H1 (cell line): ENCODE data around the gene OVOL3. TPM values are rescaled to one million over a fixed set of nuclear protein-coding genes. Genes with fewer than 3 reads are reported as not detected.

Source experiments
- CTCF ChIA-PET: fragments of 300-600 bp; sonication (Branson Sonifier 250); formaldehyde crosslinking; loops from one replicate; lab custom pipeline; 2021; ENCODE audit not compliant: partially characterized antibody; lab: Charles Lee
- POLR2A ChIA-PET: fragments of 300-600 bp; sonication (Branson Sonifier 250); formaldehyde crosslinking; loops from one replicate; lab custom pipeline; 2021; ENCODE audit warnings: inconsistent platforms; ENCODE audit not compliant: partially characterized antibody; lab: Charles Lee
- DNase-seq, 2 experiments: peaks; one replicate each; pipeline versions ENCODE4 v3.0.0 to v3.0.0-alpha.2; 2010 to 2022; ENCODE audit warnings: low spot score in 2 of 2, low read depth in 1 of 2, mixed read lengths in 1 of 2
- FAIRE-seq: peaks from 2 replicates; lab custom pipeline; 2011; peaks lifted over from hg19 to GRCh38; lab: Jason Lieb, UNC
- H2AFZ ChIP-seq: 2 replicates; pipeline ENCODE4 v1.8.1; 2012; ENCODE audit warnings: low read length, inconsistent platforms
- H2AK5ac ChIP-seq: 2 replicates; pipeline ENCODE4 v1.6.1; 2013; ENCODE audit warnings: low read depth, low read length
- H2BK120ac ChIP-seq: replicated peaks from 2 replicates; pipeline ENCODE3; 2013; ENCODE audit warnings: low read depth, low read length, inconsistent platforms
- H2BK12ac ChIP-seq: 2 replicates; pipeline ENCODE4 v1.6.1; 2013; ENCODE audit warnings: low read depth, low read length
- H2BK15ac ChIP-seq: 2 replicates; pipeline ENCODE4 v1.6.1; 2013; ENCODE audit warnings: low read length
- H2BK20ac ChIP-seq: 2 replicates; pipeline ENCODE4 v1.6.1; 2013; ENCODE audit warnings: low read length
- H2BK5ac ChIP-seq: 2 replicates; pipeline ENCODE4 v1.6.1; 2013; ENCODE audit warnings: low read depth, low read length
- H3K14ac ChIP-seq: 2 replicates; pipeline ENCODE4 v1.6.1; 2013; ENCODE audit warnings: inconsistent platforms; ENCODE audit not compliant: insufficient read length
- H3K18ac ChIP-seq: 2 replicates; pipeline ENCODE4 v1.6.1; 2013; ENCODE audit warnings: low read length; ENCODE audit errors: extremely low read depth
- H3K23ac ChIP-seq: 2 replicates; pipeline ENCODE4 v1.6.1; 2013; ENCODE audit warnings: inconsistent platforms; ENCODE audit not compliant: insufficient read length
- H3K23me2 ChIP-seq: 2 replicates; pipeline ENCODE4 v1.6.1; 2013; ENCODE audit warnings: low read depth, low read length
- H3K27ac ChIP-seq: 2 replicates; pipeline ENCODE4 v1.6.1; 2011; ENCODE audit warnings: low read depth, low read length, inconsistent platforms
- H3K27me3 ChIP-seq, 4 experiments: replicated peaks in 1 of 4; 1 replicate in 1 of 4; 2 replicates in 3 of 4; pipeline versions ENCODE4 v1.6.1 to v1.8.1; 2011 to 2013; ENCODE audit warnings: low read length in 3 of 4, mild to moderate bottlenecking in 3 of 4, inconsistent platforms in 2 of 4, mixed read lengths in 2 of 4, moderate library complexity in 1 of 4; ENCODE audit not compliant: control insufficient read depth in 3 of 4, insufficient read depth in 3 of 4; ENCODE audit errors: extremely low read depth in 1 of 4
- H3K36me3 ChIP-seq, 4 experiments: 2 replicates each; pipeline versions ENCODE4 v1.6.1 to v1.8.1; 2011 to 2013; ENCODE audit warnings: mild to moderate bottlenecking in 4 of 4, low read length in 3 of 4, moderate library complexity in 2 of 4, control low read depth in 1 of 4, inconsistent platforms in 1 of 4; ENCODE audit not compliant: insufficient read depth in 4 of 4, control insufficient read depth in 2 of 4
- H3K4ac ChIP-seq: replicated peaks from 2 replicates; pipeline ENCODE3; 2013; ENCODE audit warnings: low read length, low read depth, mixed read lengths, inconsistent platforms; ENCODE audit not compliant: insufficient read length
- H3K4me1 ChIP-seq, 4 experiments: replicated peaks in 1 of 4; 1 replicate in 1 of 4; 2 replicates in 3 of 4; pipeline versions ENCODE4 v1.6.1 to v1.8.1; 2011 to 2013; ENCODE audit warnings: low read length in 3 of 4, inconsistent platforms in 2 of 4, mixed read lengths in 1 of 4; ENCODE audit not compliant: insufficient read depth in 4 of 4, control insufficient read depth in 3 of 4
- H3K4me2 ChIP-seq, 2 experiments: 2 replicates each; pipeline versions ENCODE4 v1.6.1 to v1.8.1; 2011 to 2013; ENCODE audit warnings: low read depth in 2 of 2, low read length in 2 of 2, control low read depth in 1 of 2, inconsistent platforms in 1 of 2, mild to moderate bottlenecking in 1 of 2; ENCODE audit not compliant: insufficient read depth in 1 of 2
- H3K4me3 ChIP-seq, 4 experiments: fragments of 200-600, 300-600 bp in 1 of 4; sonication (generic), shearing (Covaris generic), sonication (Bioruptor Twin) in 1 of 4; 2 replicates each; pipeline versions ENCODE4 v1.5.1 to v1.8.1; 2011 to 2016; ENCODE audit warnings: low read length in 4 of 4, low read depth in 3 of 4, control low read depth in 2 of 4, inconsistent platforms in 2 of 4, mild to moderate bottlenecking in 2 of 4, mixed read lengths in 1 of 4, moderate library complexity in 1 of 4; ENCODE audit not compliant: insufficient read depth in 2 of 4; ENCODE audit errors: extremely low read depth in 1 of 4
- H3K56ac ChIP-seq: replicated peaks from 2 replicates; pipeline ENCODE3; 2013; ENCODE audit warnings: low read depth, mild to moderate bottlenecking, mixed read lengths, low read length, inconsistent platforms; ENCODE audit not compliant: insufficient read length
- H3K79me1 ChIP-seq: 2 replicates; pipeline ENCODE4 v1.6.1; 2013; ENCODE audit warnings: low read depth, low read length, control low read depth
- H3K79me2 ChIP-seq, 2 experiments: 2 replicates each; pipeline versions ENCODE4 v1.6.1 to v1.8.1; 2012 to 2013; ENCODE audit warnings: low read length in 2 of 2, mild to moderate bottlenecking in 2 of 2, inconsistent platforms in 1 of 2; ENCODE audit not compliant: insufficient read depth in 2 of 2, control insufficient read depth in 1 of 2
- H3K9ac ChIP-seq, 4 experiments: replicated peaks in 1 of 4; 1 replicate in 1 of 4; 2 replicates in 3 of 4; pipeline versions ENCODE4 v1.6.1 to v1.8.1; 2011 to 2013; ENCODE audit warnings: low read depth in 3 of 4, low read length in 3 of 4, control low read depth in 2 of 4, mild to moderate bottlenecking in 2 of 4, moderate library complexity in 2 of 4, inconsistent platforms in 1 of 4; ENCODE audit errors: extremely low read depth in 1 of 4
- H3K9me3 ChIP-seq, 2 experiments: 2 replicates each; pipeline versions ENCODE4 v1.6.1 to v1.8.1; 2012 to 2013; ENCODE audit warnings: mild to moderate bottlenecking in 2 of 2, moderate library complexity in 2 of 2, control low read depth in 1 of 2, inconsistent platforms in 1 of 2, low read depth in 1 of 2, low read length in 1 of 2, mixed read lengths in 1 of 2; ENCODE audit not compliant: insufficient read depth in 2 of 2
- H4K20me1 ChIP-seq, 2 experiments: replicated peaks in 1 of 2; 2 replicates each; pipeline versions ENCODE3 to v1.8.1; 2011 to 2013; ENCODE audit warnings: inconsistent platforms in 2 of 2, low read length in 2 of 2, mild to moderate bottlenecking in 1 of 2; ENCODE audit not compliant: insufficient read depth in 2 of 2, control insufficient read depth in 1 of 2
- H4K5ac ChIP-seq: 2 replicates; pipeline ENCODE4 v1.6.1; 2013; ENCODE audit warnings: low read length, low read depth, mixed read lengths, inconsistent platforms; ENCODE audit not compliant: insufficient read length
- H4K8ac ChIP-seq: 2 replicates; pipeline ENCODE4 v1.8.0; 2013; ENCODE audit warnings: mild to moderate bottlenecking, moderate library complexity, low read length, inconsistent platforms; ENCODE audit not compliant: insufficient read depth; ENCODE audit errors: extremely low read depth
- H4K91ac ChIP-seq: replicated peaks from 2 replicates; pipeline ENCODE3; 2013; ENCODE audit warnings: low read length, mixed read lengths, inconsistent platforms; ENCODE audit not compliant: insufficient read length
- TEAD4 ChIP-seq: IDR thresholded peaks from 2 replicates; pipeline ENCODE4 v1.6.1; 2012; ENCODE audit warnings: low read depth, low read length, inconsistent platforms, mixed read lengths
- WGBS, 2 experiments: shearing (Covaris generic) in 1 of 2; methylation state at CpG; one replicate each; pipeline versions ENCODE4 v1.1.6 to v1.1.7; 2013 to 2015; ENCODE audit warnings: low lambda C conversion rate in 2 of 2, mixed read lengths in 2 of 2, inconsistent platforms in 1 of 2, low coverage in 1 of 2, missing lambda C conversion rate in 1 of 2; ENCODE audit not compliant: insufficient replicate concordance in 2 of 2, insufficient coverage in 1 of 2, insufficient read length in 1 of 2; ENCODE audit errors: extremely low coverage in 1 of 2, missing lambda C conversion rate in 1 of 2; 5-methylcytosine and 5-hydroxymethylcytosine counted together
- polyA plus RNA-seq, 7 experiments: library from polyadenylated mRNA; depleted of rRNA in 3 of 7; stranded (reverse) in 5 of 7; unstranded in 2 of 7; fragments of >200 nt in 5 of 7; fragments of 200-250 nt in 2 of 7; gene quantifications; 1 replicate in 5 of 7; 2 replicates in 1 of 7; 4 replicates in 1 of 7; pipeline versions ENCODE4 v1.2.1 to v1.2.3, GENCODE V29; 2011 to 2013; ENCODE audit warnings: missing spikeins in 2 of 7, mixed read lengths in 2 of 7
- total RNA-seq: library from RNA; stranded (reverse); fragmentation: NEBNext Ultra II Directional; extraction: Animal tissue kit (Norgen Biotek cat#: 25700); gene quantifications from 2 replicates; pipeline ENCODE4 v1.2.1, GENCODE V29; 2021

The OVOL3 gene
- total and polyA plus RNA-seq, 2 of the 8 experiments (the other 6 are each of a cell fraction or from before 2014, with no cell fraction given) = 0.45 TPM; not detected in 1

GRCh38 chr19:36136964-36137686 is 26.2 kb downstream of the OVOL3 start:
- H3K4me1 ChIP-seq = peaks cover 0 to 6% (median 5%) of the 10 kb centered on the region in 4 experiments; a peak in 3 of 7 replicates
- H2BK15ac ChIP-seq = 0 out of 2 replicates have a peak overlapping the region, but pooled peaks have one; percentile 46
- H4K20me1 ChIP-seq = peaks cover 0 to 2% of the 10 kb centered on the region in 2 experiments
- H4K91ac ChIP-seq = no peak overlapping the region
- H3K23me2 ChIP-seq = peaks cover 13% of the 10 kb centered on the region; the same call in 1 of the 2 replicates
- H4K8ac ChIP-seq = no peak overlapping the region
- H2BK5ac ChIP-seq = no peak overlapping the region
- H2BK120ac ChIP-seq = no peak overlapping the region
- no peak overlapping the region for H2BK12ac ChIP-seq
- no peaks in the 10 kb centered on the region for H3K27me3 ChIP-seq
- no peak overlapping the region for H3K14ac ChIP-seq
- H2AFZ ChIP-seq = no peak overlapping the region
- H3K4ac ChIP-seq = no peak overlapping the region
- H3K4me3 ChIP-seq = no peak overlapping the region
- no peak overlapping the region for H2BK20ac ChIP-seq
- H3K9ac ChIP-seq = no peak overlapping the region
- no peak overlapping the region for H3K56ac ChIP-seq
- TF ChIP-seq TEAD4 = no peak
- H3K36me3 ChIP-seq = peaks cover 0 to under 1% (median 0%) of the 10 kb centered on the region in 4 experiments; a peak in 1 of 8 replicates
- H3K23ac ChIP-seq = no peak overlapping the region
- H4K5ac ChIP-seq = no peak overlapping the region
- no peak overlapping the region for H3K27ac ChIP-seq
- no peaks in the 10 kb centered on the region for H3K9me3 ChIP-seq
- peaks cover 3% of the 10 kb centered on the region for H3K79me1 ChIP-seq
- H3K79me2 ChIP-seq = peaks cover 0 to 12% of the 10 kb centered on the region in 2 experiments; a peak in 1 of 4 replicates
- no peak overlapping the region for H2AK5ac ChIP-seq
- POLR2A ChIA-PET = interaction anchor here (0.7 to 2.2 kb wide), 7 partner anchors 9 to 78 kb away, joined by 3 to 12 read pairs (median 4); partner anchors contain the start of genes ZNF146 and ZNF565
- no peak overlapping the region for H3K18ac ChIP-seq
- CTCF ChIA-PET = interaction anchor here (0.9 to 2.7 kb wide), 3 partner anchors 9 to 33 kb away, joined by 3 to 18 read pairs (median 5); no protein-coding TSS in a partner anchor
- FAIRE-seq (no peak), DNase-seq (no peak)
- 86% methylated on average over 12 of the region's 12 CpGs; no CpG with 5 or more reads in 1 of the 2 experiments for WGBS, 2 experiments
- no peak overlapping the region for H3K4me2 ChIP-seq
